KBM-7 (cell line): Measurements from ENCODE around the gene EFL1.
A peak's percentile ranks its signal among the peaks of the same experiment; 100 is the strongest.
"Not testable (repeated sequence)": the region's sequence is repeated elsewhere in the genome, so short reads cannot be mapped to it uniquely, and the experiment has no call there.

ENCODE experiments used
- DNase-seq: peaks from one replicate; pipeline ENCODE4 v3.0.0-alpha.2; 2015
- in situ Hi-C: fragments of 300-500 bp; cut with MboI; formaldehyde crosslinking; loops from 2 replicates; pipeline ENCODE4 v1.14.3; 2020; ENCODE audit warnings: low sequenced_read_pairs, low pct_unique_long_range_greater_than_20kb, mixed read lengths

The EFL1 gene

DNA sequence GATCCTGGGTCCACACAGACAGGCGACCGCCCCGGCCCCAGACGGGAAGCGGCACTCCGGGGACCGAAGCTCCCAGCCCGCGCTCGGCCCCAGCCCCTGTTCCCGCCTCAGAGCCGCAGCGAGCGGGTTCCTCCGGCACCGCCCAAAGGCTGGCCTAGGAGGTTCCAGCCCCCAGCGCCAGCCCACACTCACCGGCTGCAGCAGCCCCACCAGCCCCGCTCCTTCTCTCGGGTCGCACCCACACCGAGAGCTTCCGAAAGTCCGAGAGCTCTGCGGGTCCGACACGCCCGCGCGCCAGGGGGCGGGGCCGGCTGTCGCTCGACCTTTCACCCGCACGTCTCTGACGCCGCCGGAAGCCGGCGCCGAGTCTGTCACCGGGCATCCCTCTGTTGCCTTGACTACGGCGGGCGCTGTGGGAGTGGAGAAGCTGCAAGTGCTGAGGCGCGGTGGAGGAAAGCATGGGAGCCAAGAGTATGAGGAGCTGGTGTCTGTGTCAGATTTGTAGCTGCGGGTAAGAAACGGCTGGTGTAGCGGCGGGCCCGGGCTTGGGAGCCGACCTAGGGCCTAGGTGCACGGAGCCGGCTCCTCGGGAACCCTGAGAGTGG, at the start of gene EFL1, which contains the start of gene SAXO2:
Gene EFL1, minus strand, starts transcription at position 313 of the 605 bp plus-strand sequence. CDS start 956 bp downstream, outside the sequence.
Gene SAXO2, plus strand, starts transcription at position 397 of the 605 bp plus-strand sequence. Its CDS starts 62 bp downstream, at position 459.
- in situ Hi-C loops = no loop called here

DNA sequence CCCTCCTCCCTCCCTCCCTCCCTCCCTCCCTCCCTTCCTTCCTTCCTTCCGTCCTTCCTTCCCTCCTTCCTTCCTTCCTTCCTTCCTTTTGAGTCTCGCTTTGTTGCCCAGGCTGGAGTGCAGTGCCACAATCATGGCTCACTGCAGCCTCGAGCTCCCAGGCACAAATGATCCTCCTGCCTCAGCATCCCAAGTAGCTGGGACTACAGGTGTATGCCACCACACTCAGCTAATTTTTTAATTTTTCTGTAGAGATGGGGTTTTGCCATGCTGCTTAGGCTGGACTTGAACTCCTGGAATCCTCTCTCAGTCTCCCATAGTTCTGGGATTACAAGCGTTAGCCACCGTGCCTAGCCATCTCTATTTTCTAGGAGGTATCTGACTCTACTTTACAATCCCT, 48.8 kb upstream of the EFL1 start:
- DNase-seq, in situ Hi-C loops: not testable (repeated sequence)

More for the DNA sequence above, at the start of gene EFL1, which contains the start of gene SAXO2:
- DNase-seq = peak; percentile 99

DNA sequence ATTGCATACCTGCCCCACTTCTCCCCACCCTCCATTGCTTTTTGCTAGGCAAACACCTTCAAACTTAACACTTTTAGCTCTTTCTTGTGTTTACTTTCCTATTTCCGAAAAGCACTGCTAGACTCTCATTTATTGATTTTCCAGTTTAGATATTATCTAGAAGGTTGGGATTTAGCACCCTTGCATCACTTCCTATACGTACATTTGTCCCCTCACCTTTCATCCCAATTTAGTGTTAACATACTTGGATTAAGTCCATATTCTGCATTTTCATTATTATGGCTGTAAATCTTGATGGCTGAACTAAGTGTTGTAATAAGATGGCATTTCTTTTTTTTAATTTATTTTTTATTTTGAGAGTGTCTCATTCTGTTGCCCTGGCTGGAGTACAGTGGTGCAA, 47.3 kb upstream of the EFL1 start:
- in situ Hi-C loops = no loop called here
- no peak for DNase-seq

DNA sequence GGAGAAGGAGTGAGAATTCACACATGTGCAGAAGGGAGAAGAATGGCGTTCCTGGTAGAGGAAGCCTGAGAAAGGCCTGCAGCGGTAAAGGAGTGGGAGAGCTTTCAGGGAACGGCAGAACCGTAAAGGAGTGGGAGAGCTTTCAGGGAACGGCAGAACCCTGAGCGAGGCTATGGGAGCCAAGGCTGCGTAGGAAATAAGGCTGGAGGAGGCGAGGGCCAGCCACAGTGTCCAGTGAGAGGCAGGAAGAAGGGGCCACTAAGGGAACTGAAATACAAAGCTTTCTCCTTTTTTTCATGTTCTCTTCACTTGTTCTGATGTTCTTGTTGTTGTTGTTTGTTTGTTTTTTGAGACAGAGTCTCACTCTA, 45.2 kb upstream of the EFL1 start:
- in situ Hi-C loops = no loop called here
- no peak for DNase-seq

DNA sequence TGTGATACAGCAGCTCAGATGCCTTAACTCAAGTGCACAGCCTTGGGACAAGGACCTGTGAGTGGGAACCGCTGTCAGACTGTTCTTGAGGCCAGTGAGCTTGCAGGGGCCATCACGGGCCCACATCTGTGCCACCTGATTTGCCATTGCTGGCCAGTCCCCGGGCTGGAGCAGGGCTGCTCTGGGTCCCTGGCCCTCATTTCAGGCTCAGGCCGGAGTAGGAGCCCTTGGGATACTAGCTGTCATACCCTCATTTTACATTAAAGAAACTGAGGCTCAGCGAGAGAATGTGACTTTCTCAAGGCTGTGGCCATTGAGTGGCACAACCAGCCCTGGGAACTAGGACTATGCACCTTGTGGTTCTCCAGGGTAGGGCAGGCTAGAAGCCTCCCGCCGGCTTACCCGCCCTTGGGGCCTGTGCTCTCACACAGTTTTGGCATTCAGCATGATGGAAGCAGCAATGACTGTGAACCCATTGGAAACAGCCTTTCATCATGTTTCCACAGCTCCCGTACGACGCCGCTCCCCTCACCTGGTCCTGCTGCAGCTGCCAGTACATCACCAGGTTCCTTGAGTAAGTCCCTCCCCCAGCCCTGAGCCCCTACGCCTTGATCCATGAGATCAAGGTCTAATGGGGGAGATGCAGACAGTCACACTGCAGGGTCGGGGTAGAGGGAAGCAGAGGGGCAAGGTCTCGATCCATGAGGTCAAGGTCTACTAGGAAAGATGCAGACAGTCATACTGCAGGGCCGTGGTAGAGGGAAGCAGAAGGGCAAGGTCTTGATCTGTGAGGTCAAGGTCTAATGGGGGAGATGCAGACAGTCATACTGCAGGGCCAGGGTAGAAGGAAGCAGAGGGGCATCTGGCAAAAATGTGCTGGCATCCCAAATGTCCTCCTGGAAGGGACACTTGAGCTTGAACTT, 44.5 kb upstream of the EFL1 start:
- in situ Hi-C loops = no loop called here
- DNase-seq = no peak

DNA sequence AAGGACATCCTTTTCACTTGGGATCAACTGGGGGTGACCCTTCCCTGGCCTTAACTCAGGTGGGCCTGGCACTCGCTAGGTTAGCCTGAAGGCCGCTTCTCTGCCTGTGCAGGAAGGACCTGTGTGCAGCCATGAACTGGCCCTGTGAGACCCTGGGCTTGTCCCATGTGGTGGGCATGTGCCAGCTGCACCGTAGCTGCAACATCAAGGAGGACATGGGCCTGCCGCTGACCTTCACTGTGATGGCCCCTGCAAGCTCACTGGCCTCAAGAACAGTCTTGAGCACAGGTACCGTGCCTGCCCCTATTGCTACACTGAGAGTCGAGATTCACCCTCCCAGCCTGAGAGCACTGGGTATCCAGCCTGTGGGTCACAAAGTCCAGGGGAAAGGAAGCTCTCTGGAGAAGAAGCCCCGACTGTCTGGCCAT, 43.1 kb upstream of the EFL1 start:
- in situ Hi-C loops = no loop called here
- no peak for DNase-seq

DNA sequence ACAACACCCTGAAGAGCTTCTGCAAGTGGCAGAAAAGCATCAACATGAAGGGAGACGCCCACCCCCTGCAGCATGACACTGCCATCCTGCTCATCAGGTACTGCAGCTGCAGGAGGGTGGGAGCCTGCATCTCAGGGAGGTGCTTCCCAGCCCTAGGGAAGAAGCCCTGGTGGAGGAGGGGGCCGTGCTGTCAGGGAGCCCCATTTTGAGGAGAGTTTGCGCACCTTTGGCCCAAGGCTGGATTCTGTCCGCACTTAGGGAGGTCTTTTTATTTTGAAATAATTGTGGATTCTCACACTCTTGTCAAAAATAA, 42.2 kb upstream of the EFL1 start:
- in situ Hi-C loops = no loop called here

DNA sequence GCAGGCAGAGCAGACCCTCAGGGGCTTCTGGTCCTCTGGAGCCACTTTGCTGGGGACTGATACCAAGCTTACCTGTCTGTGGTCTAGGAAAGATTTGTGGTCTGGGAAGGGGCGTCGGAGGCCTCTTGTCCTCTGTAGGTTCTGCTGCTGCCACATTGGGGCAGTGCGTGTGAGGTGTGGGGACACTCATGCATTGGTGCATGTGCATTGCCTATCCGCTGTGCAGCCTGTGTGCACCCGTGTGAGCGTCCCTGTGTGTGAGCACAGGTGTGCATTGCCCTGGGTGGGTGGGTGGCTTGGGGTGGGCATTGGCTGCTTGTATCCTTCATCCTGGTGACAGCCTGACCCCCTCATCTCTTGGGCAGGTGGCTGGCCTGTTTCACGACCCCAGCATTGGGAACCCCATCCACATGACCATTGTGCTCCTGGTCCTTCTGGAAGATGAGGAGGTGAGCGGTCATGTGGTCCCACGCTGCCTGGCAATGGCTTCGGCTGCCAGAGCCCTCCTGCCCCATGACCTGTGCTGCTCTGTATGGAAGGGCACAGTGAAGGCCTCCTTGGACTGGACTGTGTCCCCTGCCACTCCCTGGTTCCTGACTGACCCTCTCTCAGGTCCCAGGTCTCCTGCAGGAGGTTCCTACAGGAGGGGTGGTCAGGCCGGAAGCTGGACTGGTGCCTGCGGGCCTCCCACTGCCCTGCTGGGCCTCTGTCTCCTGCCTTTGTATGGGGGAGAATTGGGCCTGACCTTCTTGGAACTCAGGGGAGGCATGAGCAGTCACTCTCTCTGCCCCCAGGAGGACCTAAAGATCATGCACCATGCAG, 41.6 kb upstream of the EFL1 start:
- in situ Hi-C loops = no loop called here
- no peak for DNase-seq

More for the DNA sequence above, 42.2 kb upstream of the EFL1 start:
- no peak for DNase-seq

DNA sequence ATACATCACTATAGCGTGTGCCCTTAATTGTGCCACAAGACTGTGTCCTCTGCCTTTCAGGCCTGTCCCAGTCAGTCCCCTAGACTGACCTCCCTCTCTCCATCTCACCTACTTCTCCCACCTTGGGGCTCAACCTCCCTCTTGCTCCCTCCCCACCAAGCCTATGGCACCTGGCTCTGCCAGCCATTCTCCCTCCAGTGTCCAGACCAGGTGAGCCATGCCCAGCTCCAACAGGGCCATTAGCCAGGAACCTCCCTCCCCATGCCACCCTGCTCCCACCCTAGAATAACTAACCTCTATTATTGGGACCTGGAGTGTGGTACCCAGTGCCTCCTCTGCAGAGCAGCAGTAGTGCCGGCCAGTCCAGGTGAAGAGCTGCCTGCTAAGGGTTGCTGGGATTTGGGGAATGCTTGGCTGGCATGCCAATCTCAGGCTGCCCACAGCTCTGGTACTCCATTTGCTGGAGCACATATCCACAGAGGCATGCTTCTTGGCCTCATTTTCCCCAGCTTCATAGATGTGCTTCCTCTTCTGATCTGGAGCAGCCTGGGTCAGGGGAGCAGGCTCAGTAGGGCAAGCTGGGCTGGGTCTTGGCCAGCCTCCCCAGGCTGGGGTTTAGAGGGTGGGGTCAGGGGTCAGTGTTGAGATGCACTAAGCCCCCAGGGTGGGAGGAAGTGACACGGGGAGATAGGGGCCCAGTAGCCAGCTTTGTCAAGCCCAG, 38.9 kb upstream of the EFL1 start:
- in situ Hi-C loops = no loop called here
- DNase-seq = no peak

DNA sequence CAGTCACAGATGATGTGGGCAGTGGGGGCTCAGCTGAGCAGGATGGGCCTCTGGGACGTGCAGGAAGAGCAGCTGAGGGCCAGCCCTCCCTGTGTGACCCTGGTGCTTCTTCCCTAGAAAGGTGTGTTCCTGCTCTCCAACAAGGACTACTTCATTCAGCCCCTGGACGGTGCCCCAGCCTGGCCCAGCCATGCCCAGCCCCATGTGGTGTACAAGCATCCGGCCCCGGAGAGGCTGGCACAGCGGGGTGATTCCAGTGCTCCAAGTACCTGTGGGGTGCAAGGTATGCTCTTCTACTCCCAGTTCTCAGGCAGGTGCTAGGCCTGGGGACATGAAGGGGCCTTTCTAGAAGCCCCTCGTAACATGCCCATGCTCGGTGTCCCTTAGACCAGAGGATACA, 38.3 kb upstream of the EFL1 start:
- DNase-seq = no peak
- in situ Hi-C loops = no loop called here

DNA sequence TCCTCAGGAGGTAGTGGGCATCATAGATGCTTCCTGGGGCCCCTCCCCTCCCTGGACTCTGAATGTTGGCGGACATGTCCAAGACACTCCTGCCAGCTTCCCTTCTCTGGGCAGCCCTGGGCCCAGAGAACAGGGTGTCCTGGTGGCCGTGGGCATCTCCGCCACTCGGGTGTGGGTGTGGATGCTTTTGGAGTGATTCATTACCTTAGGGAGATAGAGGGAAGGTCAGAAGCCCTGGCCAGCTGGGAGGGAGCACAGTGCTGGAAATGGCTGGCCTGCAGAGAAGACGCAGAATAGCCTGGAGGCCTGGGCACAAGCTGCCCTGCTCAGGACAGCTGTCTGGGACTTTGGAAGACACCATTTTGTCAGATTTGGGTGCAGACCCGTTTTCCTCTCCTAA, 37.8 kb upstream of the EFL1 start:
- DNase-seq, in situ Hi-C loops: not testable (repeated sequence)

DNA sequence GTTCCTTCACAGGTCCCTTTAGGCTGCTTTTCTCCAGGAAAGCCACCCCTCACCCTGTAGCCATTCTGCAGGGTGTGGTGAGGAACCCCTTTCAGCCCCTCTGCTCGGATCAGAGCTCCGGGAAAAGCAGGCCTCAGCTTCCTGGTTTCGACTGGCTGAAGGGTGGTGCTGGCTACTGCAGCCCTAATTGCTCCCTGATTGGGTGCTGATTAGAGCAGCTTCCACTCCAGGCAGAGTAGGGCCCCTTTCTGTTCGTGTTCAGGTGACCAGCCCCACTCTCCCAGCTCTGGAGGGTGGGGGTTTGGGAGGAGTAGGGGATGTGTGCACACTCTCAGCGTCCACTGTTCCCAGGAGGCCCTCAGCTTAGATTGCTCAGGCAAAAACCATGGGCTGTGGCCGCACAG, 37.0 kb upstream of the EFL1 start:
- DNase-seq, in situ Hi-C loops: not testable (repeated sequence)

DNA sequence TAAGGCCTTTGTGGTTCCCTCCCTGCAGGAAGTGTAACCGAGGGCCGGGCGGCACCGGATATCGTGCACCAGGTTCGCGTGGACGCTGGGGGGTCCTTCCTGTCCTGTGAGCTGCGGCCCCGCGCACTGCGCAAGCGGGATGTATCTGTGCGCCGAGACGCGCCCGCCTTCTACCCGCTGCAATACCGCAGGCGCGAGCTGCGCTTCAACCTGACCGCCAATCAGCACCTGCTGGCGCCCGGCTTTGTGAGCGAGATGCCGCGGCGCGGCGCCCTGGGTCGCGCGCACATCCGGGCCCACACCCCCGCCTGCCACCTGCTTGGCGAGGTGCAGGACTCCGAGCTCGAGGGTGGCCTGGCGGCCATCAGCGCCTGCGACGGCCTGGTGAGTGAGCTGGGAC, 36.0 kb upstream of the EFL1 start:
- in situ Hi-C loops = no loop called here
- no peak for DNase-seq

DNA sequence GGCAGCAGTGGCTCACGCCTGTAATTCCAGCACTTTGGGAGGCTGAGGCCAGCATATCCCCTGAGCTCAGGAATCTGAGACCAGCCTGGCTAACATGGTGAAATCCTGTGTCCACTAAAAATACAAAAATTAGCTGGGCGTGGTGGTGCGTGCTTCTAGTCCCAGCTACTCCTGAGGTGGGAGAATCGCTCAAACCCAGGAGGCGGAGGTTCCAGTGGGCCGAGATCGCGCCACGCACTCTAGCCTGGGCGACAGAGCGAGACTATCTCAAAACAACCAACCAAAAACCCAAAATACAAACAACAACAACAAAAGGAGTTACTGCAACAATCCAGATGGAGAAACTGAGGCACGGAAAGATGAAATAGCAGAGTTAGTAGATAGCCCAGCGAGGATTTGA, 35.5 kb upstream of the EFL1 start:
- DNase-seq = no peak
- in situ Hi-C loops = no loop called here

DNA sequence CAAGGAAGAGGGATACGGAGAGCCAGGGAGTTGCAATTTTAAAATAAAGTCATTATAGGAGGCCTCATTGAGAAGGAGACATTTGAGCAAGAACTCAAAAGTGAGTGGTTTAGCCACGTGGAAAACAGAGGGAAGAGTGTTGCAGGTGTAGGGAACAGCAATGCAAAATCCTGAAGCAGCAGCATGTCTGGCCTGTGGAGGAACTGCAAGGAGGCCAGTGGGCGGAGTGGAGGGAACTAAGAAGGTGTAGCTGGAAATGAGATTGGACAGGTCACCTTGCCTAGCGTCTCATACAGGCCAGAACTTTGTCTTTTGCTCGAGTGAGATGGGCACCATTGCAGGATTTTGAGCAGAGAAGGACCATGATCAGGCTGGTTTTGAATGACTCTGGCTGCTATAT, 35.0 kb upstream of the EFL1 start:
- no peak for DNase-seq
- in situ Hi-C loops = no loop called here

DNA sequence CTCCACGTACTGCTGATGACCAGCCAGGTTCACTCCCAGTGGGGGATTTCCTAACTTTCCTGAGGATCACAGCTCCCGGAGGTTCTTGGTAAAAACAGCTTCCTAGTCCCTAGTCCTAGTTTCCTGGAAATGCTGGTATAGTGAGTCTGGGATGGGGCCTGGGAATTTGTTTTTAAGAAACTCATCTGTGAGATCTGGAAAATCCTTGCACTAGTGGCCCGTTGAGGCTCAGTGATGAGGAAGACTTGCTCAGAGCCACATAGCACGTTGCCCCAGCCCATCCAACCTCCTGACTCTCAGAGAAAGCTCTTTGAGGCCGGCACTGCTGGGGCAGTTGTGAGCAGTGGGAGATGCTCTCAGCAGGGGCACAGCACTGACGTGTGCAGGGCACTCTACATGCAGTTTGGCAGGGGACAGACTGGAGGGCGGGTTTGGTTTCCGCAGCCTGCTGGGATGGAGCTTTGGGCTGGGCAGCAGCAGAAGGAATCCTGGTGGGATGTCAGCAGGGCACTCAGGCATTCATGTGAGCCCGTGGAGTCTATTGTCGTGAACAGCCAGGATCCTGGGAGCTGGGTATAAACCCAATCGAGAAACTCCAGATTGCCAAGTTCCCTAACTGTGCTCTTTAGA, 31.6 kb upstream of the EFL1 start:
- DNase-seq = no peak
- in situ Hi-C loops = no loop called here

DNA sequence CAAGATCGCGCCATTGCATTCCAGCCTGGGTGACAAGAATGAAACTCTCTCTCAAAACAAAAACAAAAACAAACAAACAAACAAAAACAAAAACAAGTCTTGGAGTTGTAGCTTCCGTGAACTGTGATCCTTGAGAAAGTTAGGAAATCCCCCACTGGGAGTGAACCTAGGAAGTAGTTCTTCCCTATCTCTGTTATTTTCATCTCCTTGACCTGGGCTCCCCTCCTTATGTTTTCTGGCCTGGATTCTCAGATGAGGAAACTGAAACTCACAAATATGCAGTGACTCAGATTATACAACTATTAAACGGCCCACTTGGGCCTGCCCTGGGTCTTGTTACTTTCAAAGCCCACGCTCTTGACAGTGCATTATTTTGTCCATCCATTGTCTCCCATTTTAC, 29.7 kb upstream of the EFL1 start:
- in situ Hi-C loops = no loop called here
- no peak for DNase-seq

DNA sequence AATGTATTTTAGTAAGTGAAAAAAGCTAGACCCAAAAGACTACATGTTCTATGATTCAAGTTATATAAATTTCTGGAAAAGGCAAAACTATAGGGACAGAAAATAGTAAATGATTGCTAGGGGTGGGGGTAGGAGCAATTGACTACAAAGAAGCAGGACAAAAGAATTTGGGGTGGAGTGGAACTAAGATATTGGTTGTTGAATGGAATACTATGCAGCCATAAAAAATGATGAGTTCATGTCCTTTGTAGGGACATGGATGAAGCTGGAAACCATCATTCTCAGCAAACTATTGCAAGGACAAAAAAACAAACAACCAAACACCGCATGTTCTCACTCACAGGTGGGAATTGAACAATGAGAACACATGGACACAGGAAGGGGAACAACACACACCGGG, 25.7 kb upstream of the EFL1 start:
- in situ Hi-C loops = not testable (repeated sequence)

DNA sequence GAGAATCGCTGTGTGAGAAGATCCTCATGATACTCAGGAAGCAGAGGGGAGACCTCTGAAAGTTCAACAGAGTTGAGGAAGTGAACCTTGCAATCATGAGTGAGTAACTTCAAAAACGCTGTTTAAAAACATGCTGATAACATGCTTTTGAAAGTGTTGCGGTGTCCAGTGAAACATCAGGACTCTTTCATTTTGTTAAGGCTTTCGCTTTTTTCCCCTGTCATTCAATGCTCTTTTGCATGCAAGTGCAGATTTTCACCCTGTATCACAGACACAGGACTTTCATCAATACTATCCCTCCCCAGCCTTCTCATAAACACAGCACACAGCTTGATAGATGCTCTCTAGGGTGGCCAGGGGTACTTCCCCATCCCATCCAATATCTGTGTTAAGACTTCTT, 23.9 kb upstream of the EFL1 start:
- DNase-seq, in situ Hi-C loops: not testable (repeated sequence)

More for the DNA sequence above, 25.7 kb upstream of the EFL1 start:
- not testable (repeated sequence) for DNase-seq
